Activated CD4-positive, alpha-beta T cell treated with anti-CD3 and anti-CD28 coated beads, Interleukin-2, amount 50 U/mL, for 24 hours (primary cell): Measurements from ENCODE around the gene BASP1.
"Not testable (repeated sequence)": the region's sequence is repeated elsewhere in the genome, so short reads cannot be mapped to it uniquely, and the experiment has no call there.

Experiments used
- DNase-seq, 2 donors: peaks; one replicate each; pipeline ENCODE4 v3.0.0-alpha.2; 2020; ENCODE audit warnings: low read depth in 1 of 2, low spot score in 1 of 2

The BASP1 gene

GRCh38 chr5:17252543-17252942, 35.1 kb downstream of the BASP1 start:
- DNase-seq: no peak

GRCh38 chr5:17255471-17256021, 38.1 kb downstream of the BASP1 start:
- no peak for DNase-seq

- no peak for DNase-seq
Observed at GRCh38 chr5:17256171-17256570, 38.7 kb downstream of the BASP1 start.

GRCh38 chr5:17256839-17257238, 39.4 kb downstream of the BASP1 start:
- DNase-seq: no peak

- no peak for DNase-seq
Observed at GRCh38 chr5:17257705-17258273, 40.4 kb downstream of the BASP1 start.

- no peak for DNase-seq
Observed at GRCh38 chr5:17258431-17258830, 41.0 kb downstream of the BASP1 start.

GRCh38 chr5:17259012-17259411, 41.6 kb downstream of the BASP1 start:
- DNase-seq: not testable (repeated sequence)

GRCh38 chr5:17259630-17260257, 42.3 kb downstream of the BASP1 start:
- no peak for DNase-seq

GRCh38 chr5:17260549-17260948, 43.1 kb downstream of the BASP1 start:
- no peak for DNase-seq

GRCh38 chr5:17261075-17261474, 43.6 kb downstream of the BASP1 start:
- no peak for DNase-seq

GRCh38 chr5:17265041-17265440, 47.6 kb downstream of the BASP1 start:
- DNase-seq: no peak

- DNase-seq: no peak
Observed at GRCh38 chr5:17267106-17267505, 49.7 kb downstream of the BASP1 start.

- DNase-seq: no peak
Observed at GRCh38 chr5:17269201-17269600, 51.8 kb downstream of the BASP1 start.

- DNase-seq: no peak
Observed at GRCh38 chr5:17272111-17272510, 54.7 kb downstream of the BASP1 start.

GRCh38 chr5:17275289-17276158, 58.1 kb downstream of the BASP1 start:
- no peak for DNase-seq

GRCh38 chr5:17276445-17276844, 59.0 kb downstream of the BASP1 start:
- DNase-seq: no peak

- no peak for DNase-seq
Observed at GRCh38 chr5:17277907-17278306, 60.5 kb downstream of the BASP1 start.

GRCh38 chr5:17278931-17279330, 61.5 kb downstream of the BASP1 start:
- no peak for DNase-seq

GRCh38 chr5:17279487-17279886, 62.1 kb downstream of the BASP1 start:
- no peak for DNase-seq

GRCh38 chr5:17282283-17283120, 65.1 kb downstream of the BASP1 start:
- no peak for DNase-seq

GRCh38 chr5:17283121-17283415, 65.6 kb downstream of the BASP1 start:
- DNase-seq: no peak
